Testis (tissue), 2 donors: ENCODE results near the gene SQSTM1.

Experiments
- POLR2A ChIP-seq: fragments of 450-650 bp; IDR thresholded peaks from one replicate; pipeline ENCODE4 v1.6.1; 2017; ENCODE audit warnings: antibody characterized with exemption, mild to moderate bottlenecking, moderate library complexity
- TF ChIP-seq, protein P1 (sequence below), 3 experiments: fragments of 450-650 bp in 2 of 3; fragments of 200-600 bp in 1 of 3; sonication (generic) in 1 of 3; IDR thresholded peaks; one replicate each; pipeline ENCODE4 v1.5.1; 2016 to 2019; ENCODE audit warnings: antibody characterized with exemption in 3 of 3, mild to moderate bottlenecking in 2 of 3, moderate library complexity in 1 of 3

DNA sequence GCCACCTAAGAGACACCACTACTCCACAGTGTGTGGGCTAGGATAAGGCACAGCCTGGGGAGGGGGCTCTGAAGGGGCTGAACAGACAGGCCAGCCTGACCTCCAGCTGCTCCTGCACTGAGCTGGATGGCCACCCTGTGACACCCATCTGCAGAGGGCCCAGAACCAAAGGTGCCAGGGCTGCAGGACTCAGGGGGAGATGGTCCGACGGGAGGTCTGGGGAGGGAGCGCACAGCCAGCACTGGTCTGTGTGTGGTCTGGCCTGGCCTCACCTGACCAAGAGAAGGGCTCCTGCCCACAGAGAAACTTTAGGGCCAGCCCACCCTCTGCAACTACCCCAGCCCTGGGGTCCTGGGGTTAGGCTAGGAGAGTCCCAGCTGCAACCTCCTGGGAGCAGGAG lies 26.1 kb upstream of the SQSTM1 start:
- TF ChIP-seq, protein P1, sequence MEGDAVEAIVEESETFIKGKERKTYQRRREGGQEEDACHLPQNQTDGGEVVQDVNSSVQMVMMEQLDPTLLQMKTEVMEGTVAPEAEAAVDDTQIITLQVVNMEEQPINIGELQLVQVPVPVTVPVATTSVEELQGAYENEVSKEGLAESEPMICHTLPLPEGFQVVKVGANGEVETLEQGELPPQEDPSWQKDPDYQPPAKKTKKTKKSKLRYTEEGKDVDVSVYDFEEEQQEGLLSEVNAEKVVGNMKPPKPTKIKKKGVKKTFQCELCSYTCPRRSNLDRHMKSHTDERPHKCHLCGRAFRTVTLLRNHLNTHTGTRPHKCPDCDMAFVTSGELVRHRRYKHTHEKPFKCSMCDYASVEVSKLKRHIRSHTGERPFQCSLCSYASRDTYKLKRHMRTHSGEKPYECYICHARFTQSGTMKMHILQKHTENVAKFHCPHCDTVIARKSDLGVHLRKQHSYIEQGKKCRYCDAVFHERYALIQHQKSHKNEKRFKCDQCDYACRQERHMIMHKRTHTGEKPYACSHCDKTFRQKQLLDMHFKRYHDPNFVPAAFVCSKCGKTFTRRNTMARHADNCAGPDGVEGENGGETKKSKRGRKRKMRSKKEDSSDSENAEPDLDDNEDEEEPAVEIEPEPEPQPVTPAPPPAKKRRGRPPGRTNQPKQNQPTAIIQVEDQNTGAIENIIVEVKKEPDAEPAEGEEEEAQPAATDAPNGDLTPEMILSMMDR (IDR thresholded peaks at IDR 0.05): no peak
- no peak for TF ChIP-seq POLR2A
